Gastroesophageal sphincter (tissue), 4 donors: ENCODE results near the gene ANG. TPM values are rescaled to one million over a fixed set of nuclear protein-coding genes. Genes with fewer than 3 reads are reported as not detected.

Source experiments
- ATAC-seq: fragments of 150-250 bp; one replicate; pipeline ENCODE4 v1.9.1; 2016; ENCODE audit warnings: mild to moderate bottlenecking, moderate library complexity
- H3K27ac ChIP-seq, 4 donors: fragments of 200-600 bp; sonication (generic) in 3 of 4; 1 replicate in 3 of 4; 2 replicates in 1 of 4; pipeline ENCODE4 v1.5.1; 2016 to 2019
- H3K27me3 ChIP-seq: fragments of 200-600 bp; sonication (generic); one replicate; pipeline ENCODE4 v1.5.1; 2019
- H3K36me3 ChIP-seq, 2 donors: fragments of 200-600 bp; sonication (generic); one replicate each; pipeline ENCODE4 v1.5.1; 2019; ENCODE audit warnings: control low read depth in 1 of 2
- H3K4me1 ChIP-seq, 3 donors: fragments of 200-600 bp; sonication (generic); 1 replicate in 2 of 3; 2 replicates in 1 of 3; pipeline ENCODE4 v1.5.1; 2016 to 2019; ENCODE audit warnings: control low read depth in 2 of 3
- H3K4me3 ChIP-seq, 2 donors: fragments of 200-600 bp; sonication (generic); one replicate each; pipeline ENCODE4 v1.5.1; 2019; ENCODE audit warnings: mild to moderate bottlenecking in 1 of 2, moderate library complexity in 1 of 2
- H3K9me3 ChIP-seq, 3 donors: fragments of 200-600 bp; sonication (generic); one replicate each; pipeline ENCODE4 v1.5.1; 2017 to 2019; ENCODE audit warnings: control low read depth in 2 of 3
- CTCF ChIP-seq, 4 experiments: fragments of 200-600 bp in 2 of 4; fragments of 450-650 bp in 2 of 4; sonication (generic) in 1 of 4; IDR thresholded peaks; one replicate each; pipeline ENCODE4 v1.5.1; 2017 to 2019; ENCODE audit warnings: antibody characterized with exemption in 4 of 4, mild to moderate bottlenecking in 2 of 4, moderate library complexity in 2 of 4
- EP300 ChIP-seq: sonication (generic); formaldehyde crosslinking; IDR thresholded peaks from one replicate; pipeline ENCODE4 v1.6.1; 2017; ENCODE audit warnings: antibody characterized with exemption, mild to moderate bottlenecking
- POLR2A ChIP-seq, 2 donors: fragments of 450-650 bp; IDR thresholded peaks; one replicate each; pipeline ENCODE4 v1.6.1; 2017; ENCODE audit warnings: antibody characterized with exemption in 2 of 2, mild to moderate bottlenecking in 2 of 2, moderate library complexity in 1 of 2
- POLR2AphosphoS5 ChIP-seq: sonication (generic); formaldehyde crosslinking; IDR thresholded peaks from one replicate; pipeline ENCODE4 v1.6.1; 2017; ENCODE audit warnings: antibody characterized with exemption
- WGBS, 2 donors: methylation state at CpG; one replicate each; pipeline ENCODE4 v1.1.5; 2018; ENCODE audit warnings: low coverage in 1 of 2; 5-methylcytosine and 5-hydroxymethylcytosine counted together
- total RNA-seq, 4 donors: library from RNA; depleted of rRNA; stranded (reverse); fragments of >200 nt; gene quantifications; one replicate each; pipeline ENCODE4 v1.1.0, GENCODE V29; 2016

ANG gene
- total RNA-seq, 4 donors from 2014 or later = 16.8 to 32.0 (median 25.2) TPM

- Histone ChIP-seq H3K9me3 (no peaks in the 10 kb centered on the region), H3K4me1 (peaks cover 0 to 60% (median 11%) of the 10 kb centered on the region in 3 donors), H3K27ac (peak overlapping the region in 3 of 4 donors; percentile 0 to 100 (median 99)), H3K4me3 (peak overlapping the region; percentile 14 to 76), H3K36me3 (no peaks in the 10 kb centered on the region), H3K27me3 (no peaks in the 10 kb centered on the region)
- WGBS, 2 donors = 58 to 59% methylated on average over 7 of the region's 7 CpGs
- no peak for ATAC-seq
- TF ChIP-seq POLR2AphosphoS5 = no peak
Measured at GRCh38 chr14:20686386-20687143, 2.0 kb upstream of the ANG start.

GRCh38 chr14:20687362-20688166 lies 1.0 kb upstream of the ANG start:
- Histone ChIP-seq H3K36me3 (no peaks in the 10 kb centered on the region), H3K27me3 (no peaks in the 10 kb centered on the region), H3K27ac (no peak overlapping the region), H3K4me3 (no peak overlapping the region), H3K9me3 (no peaks in the 10 kb centered on the region), H3K4me1 (peaks cover 0 to 58% (median 11%) of the 10 kb centered on the region in 3 donors)
- no peak for ATAC-seq
- TF ChIP-seq CTCF (IDR thresholded peaks at IDR 0.05) = no peak
- TF ChIP-seq POLR2AphosphoS5 = no peak
- no peak for TF ChIP-seq POLR2A (IDR thresholded peaks at IDR 0.05)
- TF ChIP-seq EP300 = no peak
- 80 to 85% methylated on average over 1 to 4 of the region's 5 CpGs for WGBS, 2 donors

- TF ChIP-seq EP300 (no peak), CTCF (IDR thresholded peaks at IDR 0.05) (peak; percentile 69 to 86 (median 80)), POLR2AphosphoS5 (peak; percentile 24), POLR2A (IDR thresholded peaks at IDR 0.05) (no peak)
- Histone ChIP-seq H3K9me3 (no peaks in the 10 kb centered on the region), H3K4me1 (peaks cover 0 to 47% (median 11%) of the 10 kb centered on the region in 3 donors), H3K27me3 (no peaks in the 10 kb centered on the region), H3K4me3 (no peak overlapping the region), H3K27ac (no peak overlapping the region), H3K36me3 (peaks cover 5 to 25% of the 10 kb centered on the region in 2 donors)
- WGBS, 2 donors = 17 to 20% methylated on average over 9 of the region's 9 CpGs
- ATAC-seq = peak; percentile 65
Measured at GRCh38 chr14:20690848-20691640, 2.5 kb downstream of the ANG start.

GRCh38 chr14:20692116-20692751 lies 3.7 kb downstream of the ANG start:
- TF ChIP-seq EP300 = no peak
- TF ChIP-seq POLR2A (IDR thresholded peaks at IDR 0.05) = no peak
- TF ChIP-seq POLR2AphosphoS5 = no peak
- no peak for TF ChIP-seq CTCF (IDR thresholded peaks at IDR 0.05)
- H3K4me1 ChIP-seq = peaks cover 0 to 35% (median 6%) of the 10 kb centered on the region in 3 donors
- ATAC-seq = no peak
- 80 to 84% methylated on average over 5 to 7 of the region's 7 CpGs for WGBS, 2 donors
- H3K27me3 ChIP-seq = no peaks in the 10 kb centered on the region
- H3K9me3 ChIP-seq = no peaks in the 10 kb centered on the region
- H3K36me3 ChIP-seq = peaks cover 5 to 25% of the 10 kb centered on the region in 2 donors
- H3K27ac ChIP-seq = no peak overlapping the region
- no peak overlapping the region for H3K4me3 ChIP-seq
